Measurements from ENCODE around the gene CTSE.

GRCh38 chr1:205988585-205988995 is 35.1 kb downstream of the CTSE start:
- TF ChIP-seq CTCF (conservative IDR thresholded peaks at IDR 0.05; ENCODE audit: low read depth in 2 of 2) (no peak), EZH2 (IDR thresholded peaks at IDR 0.05; ENCODE audit: low read depth, unreplicated experiment) (no peak), EZH2phosphoT487 (IDR thresholded peaks at IDR 0.05; ENCODE audit: unreplicated experiment) (no peak)
